Measurements from ENCODE around the gene MSI2.

DNA sequence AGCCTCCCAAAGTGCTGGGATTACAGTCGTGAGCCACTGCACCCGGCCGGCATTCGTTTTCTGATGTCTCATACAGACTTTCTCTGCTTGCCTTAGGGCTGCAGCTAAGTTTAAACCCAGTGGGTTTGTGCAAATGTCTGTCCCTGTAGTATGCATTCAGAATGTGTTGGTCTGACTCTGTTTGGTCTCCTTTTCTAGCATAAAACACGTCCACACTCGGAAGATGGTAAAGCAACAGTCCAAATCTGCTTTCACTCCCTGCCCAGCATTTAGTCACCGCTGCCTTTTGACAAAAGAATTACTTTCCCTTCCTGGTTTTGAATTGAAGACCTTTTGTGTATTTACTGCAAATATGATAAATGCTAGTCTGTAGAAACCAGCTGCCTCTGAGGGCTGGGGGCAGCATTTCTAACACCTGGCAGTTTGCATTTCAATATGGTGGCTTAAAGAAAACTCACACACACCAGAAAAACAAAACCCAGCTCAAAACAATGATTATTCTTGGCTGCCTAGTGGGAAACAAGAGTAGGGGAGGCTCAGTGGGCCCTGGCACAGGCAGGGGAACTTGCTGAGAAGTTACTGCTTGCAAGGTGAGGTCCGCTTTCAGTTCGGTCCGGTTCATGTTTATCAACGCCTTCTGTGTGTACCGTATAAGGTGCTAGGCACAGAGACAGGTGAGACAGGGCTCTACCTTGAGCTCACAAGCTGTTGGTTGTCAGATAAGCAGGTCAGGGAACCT, 56.9 kb downstream of the MSI2 start:
- TF ChIP-seq POLR2A (IDR thresholded peaks at IDR 0.05), result no peak
- TF ChIP-seq, protein P1, sequence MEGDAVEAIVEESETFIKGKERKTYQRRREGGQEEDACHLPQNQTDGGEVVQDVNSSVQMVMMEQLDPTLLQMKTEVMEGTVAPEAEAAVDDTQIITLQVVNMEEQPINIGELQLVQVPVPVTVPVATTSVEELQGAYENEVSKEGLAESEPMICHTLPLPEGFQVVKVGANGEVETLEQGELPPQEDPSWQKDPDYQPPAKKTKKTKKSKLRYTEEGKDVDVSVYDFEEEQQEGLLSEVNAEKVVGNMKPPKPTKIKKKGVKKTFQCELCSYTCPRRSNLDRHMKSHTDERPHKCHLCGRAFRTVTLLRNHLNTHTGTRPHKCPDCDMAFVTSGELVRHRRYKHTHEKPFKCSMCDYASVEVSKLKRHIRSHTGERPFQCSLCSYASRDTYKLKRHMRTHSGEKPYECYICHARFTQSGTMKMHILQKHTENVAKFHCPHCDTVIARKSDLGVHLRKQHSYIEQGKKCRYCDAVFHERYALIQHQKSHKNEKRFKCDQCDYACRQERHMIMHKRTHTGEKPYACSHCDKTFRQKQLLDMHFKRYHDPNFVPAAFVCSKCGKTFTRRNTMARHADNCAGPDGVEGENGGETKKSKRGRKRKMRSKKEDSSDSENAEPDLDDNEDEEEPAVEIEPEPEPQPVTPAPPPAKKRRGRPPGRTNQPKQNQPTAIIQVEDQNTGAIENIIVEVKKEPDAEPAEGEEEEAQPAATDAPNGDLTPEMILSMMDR (IDR thresholded peaks at IDR 0.05), result no peak

All from adrenal gland (tissue), 5 donors.